ENCODE data around the gene TRIM39. TPM values are rescaled to one million over a fixed set of nuclear protein-coding genes. Genes with fewer than 3 reads are reported as not detected.

The TRIM39 gene
- total and polyA plus RNA-seq, 5 donors, result 6.9 to 12.1 (median 10.6) TPM

- WGBS, result 73% methylated on average over 3 of the region's 3 CpGs
- no peak overlapping the region for H3K4me3 ChIP-seq (ENCODE audit: low read length)
- H3K27me3 ChIP-seq (ENCODE audit: control insufficient read depth, insufficient read depth), result no peaks in the 10 kb centered on the region
- no peak overlapping the region for H3K27ac ChIP-seq (ENCODE audit: low read length)
- DNase-seq (no peak), ATAC-seq (no peak)
- intact Hi-C loops (cut with DNase I), result no loop called here
- no peaks in the 10 kb centered on the region for H3K9me3 ChIP-seq (ENCODE audit: control insufficient read depth, low read length)
- H3K4me1 ChIP-seq (ENCODE audit: control insufficient read depth, insufficient read depth, low read length), result no peaks in the 10 kb centered on the region
These were observed 22.9 kb downstream of the TRIM39 start for GRCh38 chr6:30349421-30350177.

- H3K27me3 ChIP-seq (ENCODE audit: control insufficient read depth, insufficient read depth), result no peaks in the 10 kb centered on the region
- DNase-seq (no peak), ATAC-seq (no peak)
- whole genome bisulfite sequencing, result 79% methylated on average over 1 of the region's 1 CpG
- H3K4me3 ChIP-seq (ENCODE audit: low read length), result no peak overlapping the region
- no peak overlapping the region for H3K27ac ChIP-seq (ENCODE audit: low read length)
- H3K4me1 ChIP-seq (ENCODE audit: control insufficient read depth, insufficient read depth, low read length), result no peaks in the 10 kb centered on the region
- intact Hi-C loops (cut with DNase I), result no loop called here
- H3K9me3 ChIP-seq (ENCODE audit: control insufficient read depth, low read length), result no peaks in the 10 kb centered on the region
These were observed 23.8 kb downstream of the TRIM39 start for GRCh38 chr6:30350524-30350923.

DNA sequence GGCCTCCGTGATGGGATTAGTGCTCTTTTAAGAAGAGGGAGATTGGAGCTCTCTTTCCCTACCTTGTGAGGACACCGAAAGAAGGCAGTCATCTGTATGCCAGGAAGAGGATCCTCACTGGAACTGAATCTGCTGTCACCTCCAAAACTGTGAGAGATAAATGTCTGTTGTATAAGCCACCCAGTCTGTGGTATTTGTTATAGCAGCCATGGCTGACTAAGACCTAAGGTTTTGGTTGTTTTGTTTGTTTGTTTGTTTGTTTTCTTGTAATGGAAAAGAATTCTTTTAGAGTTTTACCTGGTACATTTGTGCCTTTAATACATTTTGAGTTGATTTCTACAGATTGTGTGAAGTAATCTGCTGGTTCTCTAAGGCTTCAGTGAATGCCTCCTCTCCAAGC lies 25.8 kb downstream of the TRIM39 start:
- Histone ChIP-seq H3K4me3 (ENCODE audit: low read length) (no peak overlapping the region), H3K27me3 (ENCODE audit: control insufficient read depth, insufficient read depth) (no peaks in the 10 kb centered on the region), H3K27ac (ENCODE audit: low read length) (no peak overlapping the region), H3K4me1 (ENCODE audit: control insufficient read depth, insufficient read depth, low read length) (no peaks in the 10 kb centered on the region), H3K9me3 (ENCODE audit: control insufficient read depth, low read length) (no peaks in the 10 kb centered on the region)
- DNase-seq (no peak), ATAC-seq (no peak)
- 86% methylated on average over 2 of the region's 2 CpGs for WGBS
- intact Hi-C loops (cut with DNase I), result no loop called here

GRCh38 chr6:30355281-30355680 lies 28.6 kb downstream of the TRIM39 start:
- ATAC-seq, result no peak

DNA sequence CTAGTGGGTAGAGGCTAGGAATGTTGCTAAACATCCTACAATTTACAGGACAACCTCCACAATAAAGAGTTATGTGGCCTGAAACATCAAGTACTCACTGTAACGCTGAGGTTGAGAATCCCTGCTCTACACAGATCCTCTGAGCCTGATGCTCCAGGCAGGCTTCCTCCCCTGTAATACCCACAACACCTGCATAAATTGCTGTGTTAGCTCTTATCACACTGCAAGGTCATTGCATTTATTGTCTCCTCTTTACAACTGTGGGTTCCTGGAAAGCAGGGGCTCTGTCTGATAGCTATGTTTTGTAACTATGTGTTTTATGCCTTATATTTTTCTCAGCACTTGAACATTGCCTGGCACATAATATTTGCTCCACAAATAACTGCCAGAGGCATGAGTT lies 29.8 kb downstream of the TRIM39 start:
- H3K9me3 ChIP-seq (ENCODE audit: control insufficient read depth, low read length), result no peaks in the 10 kb centered on the region
- DNase-seq (no peak), ATAC-seq (no peak)
- 76% methylated on average over 1 of the region's 1 CpG for WGBS
- no peaks in the 10 kb centered on the region for H3K27me3 ChIP-seq (ENCODE audit: control insufficient read depth, insufficient read depth)
- intact Hi-C loops (cut with DNase I), result no loop called here
- no peaks in the 10 kb centered on the region for H3K4me1 ChIP-seq (ENCODE audit: control insufficient read depth, insufficient read depth, low read length)
- no peak overlapping the region for H3K27ac ChIP-seq (ENCODE audit: low read length)
- no peak overlapping the region for H3K4me3 ChIP-seq (ENCODE audit: low read length)

More at GRCh38 chr6:30355281-30355680, 28.6 kb downstream of the TRIM39 start:
- H3K27ac ChIP-seq (ENCODE audit: low read length), result no peak overlapping the region
- H3K9me3 ChIP-seq (ENCODE audit: control insufficient read depth, low read length), result no peaks in the 10 kb centered on the region
- WGBS, result 64% methylated on average over 4 of the region's 4 CpGs
- H3K27me3 ChIP-seq (ENCODE audit: control insufficient read depth, insufficient read depth), result no peaks in the 10 kb centered on the region
- H3K4me3 ChIP-seq (ENCODE audit: low read length), result no peak overlapping the region
- H3K4me1 ChIP-seq (ENCODE audit: control insufficient read depth, insufficient read depth, low read length), result no peaks in the 10 kb centered on the region
- intact Hi-C loops (cut with DNase I), result no loop called here
- DNase-seq, result no peak

GRCh38 chr6:30357678-30358540 lies 31.2 kb downstream of the TRIM39 start:
- H3K27ac ChIP-seq (ENCODE audit: low read length), result no peak overlapping the region
- 3% methylated on average over 40 of the region's 40 CpGs for WGBS
- H3K4me3 ChIP-seq (ENCODE audit: low read length), result peak overlapping the region; percentile 23
- DNase-seq (peak; percentile 28 to 52 (median 51)), ATAC-seq (peak; percentile 55 to 76)
- no peaks in the 10 kb centered on the region for H3K4me1 ChIP-seq (ENCODE audit: control insufficient read depth, insufficient read depth, low read length)
- no peaks in the 10 kb centered on the region for H3K27me3 ChIP-seq (ENCODE audit: control insufficient read depth, insufficient read depth)
- H3K9me3 ChIP-seq (ENCODE audit: control insufficient read depth, low read length), result no peaks in the 10 kb centered on the region
- intact Hi-C loops (cut with DNase I), result no loop called here

DNA sequence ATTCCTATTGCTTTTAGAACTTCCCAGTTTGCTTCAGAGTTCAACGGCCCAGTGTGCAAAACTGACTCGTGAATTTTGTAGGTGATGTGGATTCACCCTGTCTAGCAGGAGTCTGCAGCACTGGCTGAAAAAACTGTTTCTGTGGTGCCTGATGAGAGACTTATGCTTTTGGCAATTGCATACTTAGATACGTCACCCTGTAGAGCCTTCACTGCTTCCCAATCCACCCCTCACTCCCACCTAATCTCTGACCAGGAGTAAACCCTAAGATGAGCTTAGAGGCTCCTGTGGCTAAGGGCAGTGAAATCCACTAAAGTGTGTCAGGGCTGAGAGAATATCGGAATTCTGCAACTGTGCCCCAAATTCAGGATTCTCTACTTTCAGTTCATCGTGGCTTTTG lies 32.5 kb downstream of the TRIM39 start:
- Histone ChIP-seq H3K27me3 (ENCODE audit: control insufficient read depth, insufficient read depth) (no peaks in the 10 kb centered on the region), H3K4me1 (ENCODE audit: control insufficient read depth, insufficient read depth, low read length) (no peaks in the 10 kb centered on the region), H3K4me3 (ENCODE audit: low read length) (no peak overlapping the region), H3K9me3 (ENCODE audit: control insufficient read depth, low read length) (no peaks in the 10 kb centered on the region), H3K27ac (ENCODE audit: low read length) (no peak overlapping the region)
- DNase-seq, result no peak
- intact Hi-C loops (cut with DNase I), result no loop called here
- WGBS, result 65% methylated on average over 5 of the region's 5 CpGs
- ATAC-seq, result no peak

- ATAC-seq (no peak), DNase-seq (no peak)
- intact Hi-C loops (cut with DNase I), result loop anchor here in 1 of 4 donors (5.0 kb wide), 1 partner anchor 37 kb away; no protein-coding TSS in a partner anchor
- H3K9me3 ChIP-seq (ENCODE audit: control insufficient read depth, low read length), result no peaks in the 10 kb centered on the region
- no peak overlapping the region for H3K27ac ChIP-seq (ENCODE audit: low read length)
- H3K4me1 ChIP-seq (ENCODE audit: control insufficient read depth, insufficient read depth, low read length), result no peaks in the 10 kb centered on the region
- WGBS, result 48% methylated on average over 13 of the region's 13 CpGs
- no peak overlapping the region for H3K4me3 ChIP-seq (ENCODE audit: low read length)
- H3K27me3 ChIP-seq (ENCODE audit: control insufficient read depth, insufficient read depth), result no peaks in the 10 kb centered on the region
These were observed 33.4 kb downstream of the TRIM39 start for GRCh38 chr6:30360139-30360538.

DNA sequence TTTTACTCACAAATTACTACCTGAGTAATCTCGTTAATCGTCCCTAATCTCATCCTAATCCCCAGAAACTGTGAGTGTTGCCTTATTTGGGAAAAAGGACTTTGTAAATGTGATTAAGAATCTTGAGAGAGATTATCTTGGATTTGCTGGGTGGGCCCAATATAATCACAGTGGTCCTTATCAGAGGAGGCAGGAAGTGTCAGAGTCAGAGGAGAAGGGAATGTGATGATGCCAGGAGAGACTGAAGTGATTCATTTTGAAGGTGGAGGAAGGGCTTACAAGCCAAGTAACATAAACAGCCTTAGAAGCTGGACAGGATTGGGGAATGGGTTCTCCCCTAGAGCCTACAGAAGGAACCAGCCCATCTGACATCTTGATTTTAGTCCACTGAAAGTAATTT lies 34.9 kb downstream of the TRIM39 start:
- DNase-seq (no peak), ATAC-seq (no peak)
- Histone ChIP-seq H3K9me3 (ENCODE audit: control insufficient read depth, low read length) (no peaks in the 10 kb centered on the region), H3K4me3 (ENCODE audit: low read length) (no peak overlapping the region), H3K27ac (ENCODE audit: low read length) (no peak overlapping the region), H3K4me1 (ENCODE audit: control insufficient read depth, insufficient read depth, low read length) (no peaks in the 10 kb centered on the region), H3K27me3 (ENCODE audit: control insufficient read depth, insufficient read depth) (no peaks in the 10 kb centered on the region)
- WGBS, result 55% methylated on average over 2 of the region's 2 CpGs
- intact Hi-C loops (cut with DNase I), result loop anchor here in 1 of 4 donors (5.0 kb wide), 1 partner anchor 36 kb away; no protein-coding TSS in a partner anchor

DNA sequence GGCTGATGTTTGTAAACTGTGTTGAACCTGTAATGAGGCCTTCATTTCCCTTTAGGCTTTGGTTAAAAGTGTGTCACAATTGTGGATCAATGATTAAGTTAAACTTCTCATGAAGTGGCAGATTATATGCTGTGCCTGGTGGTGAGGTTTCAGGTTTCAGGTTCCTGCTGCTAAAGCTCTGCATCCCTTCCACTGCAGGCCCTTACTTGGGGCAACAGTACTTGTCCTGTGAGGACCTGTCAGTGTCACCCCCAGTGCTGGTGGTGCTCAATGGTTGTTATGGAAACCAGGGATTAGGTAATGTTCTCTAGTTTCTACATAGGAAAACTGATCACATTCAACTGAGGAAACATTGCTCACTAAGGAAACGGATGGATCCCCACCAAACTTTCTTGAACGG lies 36.7 kb downstream of the TRIM39 start:
- intact Hi-C loops (cut with DNase I), result loop anchor here in 1 of 4 donors (5.0 kb wide), 1 partner anchor 34 kb away; no protein-coding TSS in a partner anchor
- Histone ChIP-seq H3K9me3 (ENCODE audit: control insufficient read depth, low read length) (no peaks in the 10 kb centered on the region), H3K4me3 (ENCODE audit: low read length) (no peak overlapping the region), H3K27ac (ENCODE audit: low read length) (no peak overlapping the region), H3K4me1 (ENCODE audit: control insufficient read depth, insufficient read depth, low read length) (no peaks in the 10 kb centered on the region), H3K27me3 (ENCODE audit: control insufficient read depth, insufficient read depth) (no peaks in the 10 kb centered on the region)
- ATAC-seq, result no peak
- WGBS, result 75% methylated on average over 2 of the region's 2 CpGs
- DNase-seq, result no peak

DNA sequence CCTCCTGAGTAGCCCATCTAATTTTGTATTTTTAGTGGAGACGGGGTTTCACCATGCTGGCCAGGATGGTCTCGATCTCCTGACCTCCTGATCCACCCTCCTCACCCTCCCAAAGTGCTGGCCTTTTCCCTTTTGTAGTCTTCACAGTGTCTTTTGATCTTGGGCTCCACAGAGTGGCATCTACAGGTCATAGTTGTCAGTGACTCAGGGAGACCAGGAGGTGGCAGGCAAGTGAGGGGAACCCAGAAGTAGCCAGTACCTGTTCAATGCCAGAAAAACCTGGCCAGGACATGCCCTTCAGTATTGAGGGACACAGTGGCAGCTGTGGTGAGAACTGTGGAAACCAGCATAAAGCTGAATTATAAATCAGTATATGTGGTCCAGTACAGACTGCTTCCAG lies 37.9 kb downstream of the TRIM39 start:
- DNase-seq, result no peak
- WGBS, result 82% methylated on average over 2 of the region's 2 CpGs
- intact Hi-C loops (cut with DNase I), result loop anchor here in 1 of 4 donors (5.0 kb wide), 1 partner anchor 33 kb away; no protein-coding TSS in a partner anchor
- no peaks in the 10 kb centered on the region for H3K4me1 ChIP-seq (ENCODE audit: control insufficient read depth, insufficient read depth, low read length)
- H3K27me3 ChIP-seq (ENCODE audit: control insufficient read depth, insufficient read depth), result no peaks in the 10 kb centered on the region
- H3K4me3 ChIP-seq (ENCODE audit: low read length), result no peak overlapping the region
- no peaks in the 10 kb centered on the region for H3K9me3 ChIP-seq (ENCODE audit: control insufficient read depth, low read length)
- no peak overlapping the region for H3K27ac ChIP-seq (ENCODE audit: low read length)
- ATAC-seq, result no peak

All from right cardiac atrium (tissue), 5 donors.